GM23338 (cell line): Measurements from ENCODE around the gene GON7.

Experiments used
- CREB1 ChIP-seq: fragments of 250-450 bp; sonication (Bioruptor Pico); IDR thresholded peaks from 2 replicates; pipeline ENCODE4 v1.5.0; 2020; ENCODE audit warnings: low read depth, mild to moderate bottlenecking, moderate library complexity
- CTCF ChIP-seq, 2 experiments: fragments of 200-600 bp in 1 of 2; sonication (generic) in 1 of 2; conservative IDR thresholded peaks; 2 replicates each; pipeline versions ENCODE4 v1.5.1 to v1.6.1; 2016 to 2017; ENCODE audit warnings: antibody characterized with exemption in 2 of 2, low read depth in 2 of 2, mild to moderate bottlenecking in 2 of 2, moderate library complexity in 1 of 2
- ETS1 ChIP-seq: IDR thresholded peaks from 2 replicates; pipeline ENCODE4 v1.6.1; 2016; ENCODE audit warnings: antibody characterized with exemption
- EZH2 ChIP-seq: fragments of 200-600 bp; sonication (generic); IDR thresholded peaks from one replicate; pipeline ENCODE4 v1.8.0; 2017; ENCODE audit warnings: antibody characterized with exemption, mild to moderate bottlenecking, low read depth; ENCODE audit not compliant: unreplicated experiment
- EZH2phosphoT487 ChIP-seq: fragments of 200-600 bp; sonication (generic); IDR thresholded peaks from one replicate; pipeline ENCODE4 v1.8.1; 2018; ENCODE audit warnings: antibody characterized with exemption; ENCODE audit not compliant: unreplicated experiment
- JUNB ChIP-seq: IDR thresholded peaks from one replicate; pipeline ENCODE4 v1.6.1; 2016; ENCODE audit warnings: antibody characterized with exemption; ENCODE audit not compliant: unreplicated experiment
- NANOG ChIP-seq: IDR thresholded peaks from 2 replicates; pipeline ENCODE4 v1.6.1; 2016; ENCODE audit warnings: antibody characterized with exemption, borderline replicate concordance
- POLR2AphosphoS5 ChIP-seq: IDR thresholded peaks from 2 replicates; pipeline ENCODE4 v1.6.1; 2016; ENCODE audit warnings: antibody characterized with exemption, low read depth
- REST ChIP-seq: IDR thresholded peaks from one replicate; pipeline ENCODE4 v1.6.1; 2018; ENCODE audit warnings: antibody characterized with exemption; ENCODE audit not compliant: unreplicated experiment
- ZNF114 ChIP-seq: fragments of 250-450 bp; sonication (Bioruptor Pico); IDR thresholded peaks from 2 replicates; pipeline ENCODE4 v1.5.0; 2020; ENCODE audit warnings: mild to moderate bottlenecking, moderate library complexity
- ZNF331 ChIP-seq: fragments of 250-450 bp; sonication (Bioruptor Pico); IDR thresholded peaks from 2 replicates; pipeline ENCODE4 v1.5.0; 2020; ENCODE audit warnings: low read depth, mild to moderate bottlenecking, moderate library complexity
- ZNF462 ChIP-seq: fragments of 250-450 bp; sonication (Bioruptor Pico); IDR thresholded peaks from 2 replicates; pipeline ENCODE4 v1.5.0; 2020; ENCODE audit warnings: mild to moderate bottlenecking, moderate library complexity

- TF ChIP-seq ZNF331 (no peak), POLR2AphosphoS5 (no peak), EZH2phosphoT487 (no peak), CTCF (conservative IDR thresholded peaks at IDR 0.05; ENCODE audit: low read depth in 2 of 2) (peak; percentile 50 to 78), CREB1 (no peak), EZH2 (no peak), JUNB (no peak), REST (no peak), ZNF462 (no peak), NANOG (no peak), ZNF114 (no peak), ETS1 (no peak)
Measured at GRCh38 chr14:93160353-93160801, 46.5 kb downstream of the GON7 start.
